Activated naive CD4-positive, alpha-beta T cell treated with anti-CD3 and anti-CD28 coated beads for 36 hours (primary cell): ENCODE results near the gene SDHAF3. TPM values are rescaled to one million over a fixed set of nuclear protein-coding genes. Genes with fewer than 3 reads are reported as not detected.

Experiments used
- total RNA-seq, 2 experiments: library from RNA; stranded (reverse); gene quantifications; one replicate each; pipeline ENCODE4 v1.2.3, GENCODE V29; 2021

Gene SDHAF3
- total RNA-seq, 2 experiments from 2014 or later = 30.7 to 36.3 TPM

Other genes starting within 250 kb of the SDHAF3 start
- gene DLX6, start 112.1 kb upstream of the SDHAF3 start, total RNA-seq = not detected
- not detected for gene DLX5, start 92.9 kb upstream of the SDHAF3 start, total RNA-seq